Measurements from ENCODE around the gene MAMLD1.

Gene MAMLD1

DNA sequence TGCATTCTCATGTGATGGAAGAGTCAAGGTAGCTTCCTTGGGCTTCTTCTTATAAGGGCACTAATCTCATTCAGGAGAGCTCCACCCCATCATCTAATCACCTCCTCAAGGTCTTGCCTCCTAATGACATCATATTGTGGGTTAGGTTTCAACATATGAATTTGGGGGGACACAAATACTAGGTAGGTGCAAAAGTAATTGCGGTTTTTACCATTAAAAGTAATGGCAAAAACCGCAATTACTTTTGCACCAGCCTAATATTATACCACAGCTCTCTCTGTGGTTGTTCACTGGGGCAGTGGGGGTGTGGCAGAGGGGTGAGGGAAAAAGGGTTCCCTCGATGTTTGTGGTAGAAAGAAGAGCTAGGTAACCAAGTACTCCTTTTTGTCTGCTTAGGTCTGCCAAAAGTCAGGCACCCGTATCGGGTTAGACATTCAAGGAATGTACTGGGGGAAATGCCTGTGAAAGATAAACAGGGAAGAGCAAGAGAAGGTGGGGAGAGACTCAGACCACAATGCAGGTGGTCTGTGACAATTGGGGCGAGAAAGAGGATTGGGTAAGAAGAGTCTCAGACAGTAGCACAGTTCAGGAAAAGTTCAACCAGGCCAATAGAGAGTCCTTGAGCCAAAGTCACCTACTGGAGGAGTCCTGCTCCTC lies 126.4 kb downstream of the MAMLD1 start:
- no peak for DNase-seq

DNA sequence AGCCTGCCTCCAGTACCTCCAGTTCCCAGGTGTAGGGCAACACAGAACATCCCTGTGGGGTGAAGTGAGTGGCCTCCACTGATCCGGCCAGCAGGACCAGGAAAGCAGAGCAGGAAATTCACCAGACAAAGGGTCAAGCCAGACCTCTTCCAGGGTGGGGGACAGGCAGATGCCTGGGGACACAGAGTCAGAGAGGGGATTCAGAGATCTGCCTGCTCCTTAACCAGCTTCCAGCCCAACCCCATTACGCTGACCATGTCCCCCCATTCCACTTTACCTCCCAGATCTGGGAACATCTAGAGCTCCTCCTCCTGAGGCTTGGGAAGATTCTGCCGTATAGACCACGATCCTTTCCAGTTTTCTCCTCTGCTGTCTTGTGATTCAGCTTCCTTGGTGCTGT lies 132.4 kb downstream of the MAMLD1 start:
- no peak for DNase-seq

- no peak for DNase-seq
Measured at GRCh38 chrX:150499240-150499639, 136.1 kb downstream of the MAMLD1 start.

- no peak for DNase-seq
Measured at GRCh38 chrX:150502091-150502490, 139.0 kb downstream of the MAMLD1 start.

- no peak for DNase-seq
Measured at GRCh38 chrX:150502979-150503897, 140.1 kb downstream of the MAMLD1 start.

DNA sequence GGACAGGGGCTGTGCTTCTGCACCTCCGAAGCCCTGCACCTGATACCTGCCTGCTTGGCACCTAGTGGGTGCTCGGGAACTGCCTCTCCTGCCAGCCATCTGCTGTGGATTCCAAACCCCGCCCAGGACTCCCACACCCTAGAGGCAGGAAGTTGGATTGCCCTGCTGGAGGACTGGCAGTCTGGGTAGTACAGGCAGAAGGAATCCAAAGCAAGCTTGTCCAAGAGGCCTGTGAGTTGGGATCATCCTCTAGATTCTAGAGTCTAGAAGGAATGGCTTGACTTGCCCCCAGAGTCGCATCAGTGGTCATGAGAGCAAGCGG lies 140.7 kb downstream of the MAMLD1 start:
- no peak for DNase-seq

- DNase-seq = peak in 36 of 58 donors; percentile 0 to 61 (median 13)
Measured at GRCh38 chrX:150504397-150505182, 141.5 kb downstream of the MAMLD1 start.

DNA sequence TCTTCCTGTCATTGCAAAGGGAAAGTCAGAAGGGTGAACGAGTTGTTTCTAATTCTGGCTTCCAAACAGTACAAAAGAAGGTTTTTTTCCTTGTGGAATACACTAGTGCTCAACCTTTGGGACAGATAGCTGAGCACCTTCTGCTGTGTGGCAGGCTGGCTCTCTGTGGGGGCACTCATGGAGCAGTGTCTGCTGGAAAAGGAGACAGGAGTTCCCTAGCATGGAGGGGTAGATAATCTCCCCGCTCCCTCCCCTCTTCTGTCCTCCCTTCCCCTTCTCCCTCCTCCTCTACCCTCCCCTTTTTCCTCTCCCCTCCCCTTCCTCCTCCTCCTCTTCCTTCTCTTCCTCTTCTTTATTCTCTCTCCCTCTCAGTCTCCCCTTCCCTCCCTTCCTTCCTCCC lies 142.9 kb downstream of the MAMLD1 start:
- no peak for DNase-seq

DNA sequence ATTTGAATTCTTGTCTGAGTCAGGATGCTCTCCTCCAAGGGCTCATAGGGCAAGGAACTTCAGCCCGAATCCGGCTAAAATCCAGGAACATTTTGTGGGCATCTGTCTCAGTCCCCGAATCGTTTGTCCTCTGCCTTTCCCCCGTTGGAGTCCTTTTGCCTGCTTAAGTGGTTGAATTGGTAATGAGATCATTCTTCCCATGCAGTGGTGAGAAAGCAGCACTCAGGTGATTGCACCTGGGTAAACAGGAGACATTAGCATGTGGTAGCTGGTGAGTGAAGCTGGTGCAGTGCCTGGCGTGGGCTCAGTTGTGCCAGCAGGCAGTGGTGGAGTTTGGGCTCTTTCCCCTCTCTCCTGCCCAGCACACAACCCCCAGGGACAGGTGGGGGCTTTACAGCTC lies 143.4 kb downstream of the MAMLD1 start:
- DNase-seq = no peak

DNA sequence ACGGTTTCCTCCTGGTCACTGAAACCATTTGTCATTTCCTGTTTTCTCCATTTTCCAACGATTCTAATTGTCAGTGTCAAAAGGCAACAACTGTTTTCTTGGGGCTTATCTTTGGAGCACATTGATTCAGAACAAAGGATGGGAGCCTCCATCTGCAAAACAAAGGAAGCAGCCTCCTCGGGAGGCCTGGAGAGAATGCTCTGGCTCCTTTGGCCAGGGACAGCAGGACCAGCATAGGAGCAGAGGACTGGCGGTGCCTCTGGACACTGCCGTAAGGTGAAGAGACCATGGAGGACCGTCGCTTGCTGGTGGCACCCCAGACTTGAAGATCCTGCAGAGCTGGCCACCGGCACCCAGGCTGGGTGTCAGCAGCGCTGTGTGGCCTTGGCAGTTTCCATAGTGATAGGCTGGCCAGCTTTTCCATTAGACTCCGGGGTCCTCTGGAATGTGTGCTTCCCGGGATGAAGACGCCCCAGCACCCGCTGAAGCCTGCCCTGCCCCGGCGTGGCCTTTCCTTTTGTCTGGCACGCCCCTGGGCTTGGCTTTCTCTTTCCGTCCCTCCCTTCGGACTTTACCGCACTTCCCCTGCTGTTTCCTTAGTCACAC lies 144.2 kb downstream of the MAMLD1 start:
- no peak for DNase-seq

DNA sequence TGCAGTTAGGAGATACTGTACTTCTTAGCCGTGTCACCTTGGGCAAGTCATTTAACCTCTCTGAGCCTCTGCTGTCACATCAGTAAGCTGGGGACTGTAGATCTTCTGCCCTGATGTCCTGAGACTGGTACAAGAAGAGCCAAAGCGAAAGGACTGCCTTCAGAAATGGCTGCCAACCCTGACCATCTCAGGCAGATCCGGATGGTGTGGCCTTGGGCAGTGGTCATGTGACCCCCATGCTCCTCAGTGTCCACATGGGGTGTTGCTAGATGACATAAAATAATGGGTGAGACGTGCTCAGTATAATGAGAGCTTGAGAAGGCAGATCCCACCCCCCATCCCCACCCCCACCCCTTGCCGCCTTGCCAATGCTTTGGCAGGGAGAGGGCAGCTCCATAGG lies 144.9 kb downstream of the MAMLD1 start:
- DNase-seq = peak in 20 of 58 donors; percentile 15 to 75 (median 34)

GRCh38 chrX:150508451-150509367 lies 145.6 kb downstream of the MAMLD1 start:
- peak in 55 of 58 donors; percentile 2 to 84 (median 56) for DNase-seq

DNA sequence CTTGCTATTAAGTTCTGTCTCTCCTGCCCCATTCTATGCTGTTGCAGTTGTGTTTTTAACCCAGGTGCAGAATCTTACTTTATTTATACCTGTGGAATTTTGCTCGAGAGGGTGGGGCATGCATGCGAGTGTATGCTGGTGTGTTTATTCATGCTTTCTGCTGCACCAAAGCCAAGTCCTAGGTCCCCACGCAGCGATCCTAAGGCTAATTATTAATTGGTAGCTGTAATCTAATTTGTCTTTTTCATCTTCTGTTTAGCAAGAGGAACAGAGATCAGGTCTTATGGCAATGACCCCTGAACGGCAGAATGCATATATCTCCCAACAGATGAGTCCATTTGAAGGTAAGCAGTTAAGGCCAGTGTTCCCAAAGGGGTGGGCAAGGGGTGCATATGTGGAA lies 146.6 kb downstream of the MAMLD1 start:
- no peak for DNase-seq

GRCh38 chrX:150512461-150512901 lies 149.4 kb downstream of the MAMLD1 start:
- DNase-seq = no peak

DNA sequence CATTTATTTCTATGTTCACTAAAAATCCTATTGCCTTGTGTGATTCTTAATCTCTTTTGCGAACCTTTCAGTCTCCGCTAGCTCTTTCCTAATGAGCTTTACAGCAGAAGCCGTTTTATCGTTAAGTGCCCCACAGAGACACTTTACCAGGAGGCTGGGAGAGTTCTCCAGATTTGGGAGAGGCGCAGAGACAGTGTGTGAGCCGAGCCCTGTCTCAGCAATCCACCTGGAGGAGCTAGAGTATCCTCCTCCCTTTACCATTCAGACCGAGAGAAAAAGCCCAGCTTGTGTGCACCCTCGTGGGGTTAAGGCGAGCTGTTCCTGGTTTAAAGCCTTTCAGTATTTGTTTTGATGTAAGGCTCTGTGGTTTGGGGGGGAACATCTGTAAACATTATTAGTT lies 150.4 kb downstream of the MAMLD1 start:
- DNase-seq = no peak

DNA sequence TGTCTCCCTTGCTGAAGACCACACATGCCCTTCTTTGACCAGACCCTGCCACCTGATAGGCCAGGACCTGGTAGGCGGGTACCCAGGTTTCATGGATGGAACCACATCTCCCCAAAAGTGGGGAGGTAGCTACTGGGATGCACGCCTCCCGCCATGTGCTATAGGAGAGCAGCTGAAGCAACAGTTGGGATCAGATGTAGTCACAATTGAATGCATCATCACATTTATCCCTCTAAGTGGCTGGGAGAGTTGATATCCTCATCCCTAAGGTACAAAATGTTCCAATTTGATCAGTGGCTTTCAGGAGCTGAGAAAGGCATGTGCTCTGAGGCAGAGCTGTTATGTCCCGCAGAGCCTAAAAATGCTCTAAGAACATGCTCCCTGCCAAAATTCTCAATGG lies 151.3 kb downstream of the MAMLD1 start:
- DNase-seq = no peak

DNA sequence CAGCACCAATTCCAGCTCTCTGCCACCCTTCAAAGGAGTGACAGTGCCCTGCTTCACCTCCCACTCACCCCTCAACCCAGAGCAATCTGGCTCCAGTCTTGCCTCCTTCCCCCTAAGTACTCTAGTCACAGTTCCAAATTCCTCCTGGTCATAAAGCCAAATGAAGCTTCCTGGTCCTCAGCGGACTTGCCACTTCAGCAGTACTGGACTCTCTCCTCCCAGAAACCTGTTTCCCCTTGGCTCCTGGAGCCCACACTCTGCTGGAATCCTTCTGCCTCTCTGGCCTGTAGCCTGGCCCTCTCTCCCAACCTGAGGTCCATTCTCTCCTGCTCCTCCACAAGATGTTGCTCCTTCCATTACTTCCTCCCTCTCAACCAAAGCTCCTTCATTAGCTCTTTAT lies 152.7 kb downstream of the MAMLD1 start:
- no peak for DNase-seq

DNA sequence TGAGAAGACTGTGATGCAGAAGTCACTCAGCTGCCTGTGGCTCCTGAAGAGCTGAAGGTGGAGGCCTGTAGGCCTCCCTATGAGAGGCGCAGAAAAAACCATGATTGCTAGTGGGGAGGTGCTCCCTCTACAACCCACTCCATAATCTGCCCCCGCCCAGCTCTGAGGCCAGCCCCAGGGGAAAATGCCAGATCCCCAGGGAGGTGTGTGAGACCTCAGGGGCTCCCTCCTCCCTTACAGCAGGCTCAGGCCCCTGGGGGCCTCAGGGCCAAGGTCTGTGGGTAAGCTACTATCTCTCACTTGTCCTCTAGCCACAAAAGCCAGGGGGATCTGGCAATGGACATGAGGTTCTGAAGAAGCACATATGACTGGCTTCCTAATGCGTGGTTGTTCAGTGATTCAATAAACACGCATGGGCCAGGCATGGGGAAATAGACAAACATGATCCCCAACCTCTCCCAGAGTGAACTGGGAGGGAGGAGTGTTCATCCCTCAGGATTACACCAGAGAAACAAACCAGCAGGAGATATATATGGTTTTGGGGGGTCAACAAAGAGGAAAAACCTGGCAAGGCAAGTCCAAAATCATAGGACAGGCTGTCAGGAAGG lies 154.3 kb downstream of the MAMLD1 start:
- no peak for DNase-seq

GRCh38 chrX:150522494-150522893 lies 159.4 kb downstream of the MAMLD1 start:
- no peak for DNase-seq

Measured in anterior cingulate cortex (tissue), 58 donors.